Immature natural killer cell (primary cell): ENCODE measurements around the gene SPSB1. TPM values are rescaled to one million over a fixed set of nuclear protein-coding genes. Genes with fewer than 3 reads are reported as not detected.

Experiments used
- DNase-seq, 3 donors: peaks; one replicate each; pipeline ENCODE4 v3.0.0; 2022; ENCODE audit warnings: mixed read lengths in 1 of 3
- H3K27ac Mint-ChIP-seq, 6 donors: one replicate each; pipeline ENCODE4 v1.8.0; 2020; ENCODE audit warnings: mixed read lengths in 6 of 6, mild to moderate bottlenecking in 5 of 6, inconsistent platforms in 4 of 6, moderate library complexity in 3 of 6
- H3K27me3 Mint-ChIP-seq, 3 donors: one replicate each; pipeline ENCODE4 v1.8.0; 2020 to 2021; ENCODE audit warnings: low read depth in 3 of 3, mild to moderate bottlenecking in 3 of 3, mixed read lengths in 3 of 3, moderate library complexity in 3 of 3, inconsistent platforms in 1 of 3
- H3K36me3 Mint-ChIP-seq, 3 donors: one replicate each; pipeline ENCODE4 v1.8.0; 2020; ENCODE audit warnings: mixed read lengths in 3 of 3, inconsistent platforms in 2 of 3, mild to moderate bottlenecking in 2 of 3
- H3K4me1 Mint-ChIP-seq, 2 donors: one replicate each; pipeline ENCODE4 v1.8.0; 2020; ENCODE audit warnings: inconsistent platforms in 2 of 2, mild to moderate bottlenecking in 2 of 2, mixed read lengths in 2 of 2, moderate library complexity in 1 of 2
- H3K4me3 Mint-ChIP-seq, 5 donors: one replicate each; pipeline ENCODE4 v1.8.0; 2020; ENCODE audit warnings: mild to moderate bottlenecking in 5 of 5, mixed read lengths in 5 of 5, inconsistent platforms in 3 of 5, moderate library complexity in 3 of 5
- H3K9me3 Mint-ChIP-seq, 6 donors: one replicate each; pipeline ENCODE4 v1.8.0; 2020; ENCODE audit warnings: mild to moderate bottlenecking in 6 of 6, mixed read lengths in 6 of 6, inconsistent platforms in 4 of 6, moderate library complexity in 3 of 6
- polyA plus RNA-seq, 3 donors: library from polyadenylated mRNA; unstranded; fragments of 300-500 nt; fragmentation: Illumina TruSeq; gene quantifications; one replicate each; pipeline ENCODE4 v1.2.3, GENCODE V29; 2021

Gene SPSB1
- polyA plus RNA-seq, 3 donors from 2014 or later = 2.4 to 6.6 TPM; not detected in 1

DNA sequence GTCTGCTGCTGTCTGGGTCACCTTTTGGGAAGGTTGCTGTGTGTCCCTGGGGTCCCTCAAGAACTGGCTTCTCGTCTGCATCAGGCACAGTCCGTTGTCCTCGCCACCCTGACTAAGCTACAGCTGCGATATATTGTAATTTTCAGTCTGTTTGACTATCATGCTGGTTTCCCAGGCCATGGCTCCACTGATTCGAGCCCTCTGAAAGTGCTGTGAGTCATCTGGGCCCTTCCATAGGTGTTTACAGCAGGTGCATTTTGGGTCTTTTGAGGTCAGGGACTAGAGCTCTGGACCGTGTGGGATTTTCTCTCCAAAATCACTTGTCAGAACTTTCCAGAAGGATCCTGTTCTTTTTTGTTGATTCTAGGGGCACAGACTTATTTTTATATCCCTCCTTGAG, 52.8 kb downstream of the SPSB1 start:
- Mint-ChIP-seq H3K27ac (no peak overlapping the region), H3K4me1 (no peaks in the 10 kb centered on the region), H3K36me3 (peaks cover 0 to 7% (median 4%) of the 10 kb centered on the region in 3 donors), H3K9me3 (no peaks in the 10 kb centered on the region), H3K4me3 (no peak overlapping the region), H3K27me3 (peaks cover 0 to 4% (median 3%) of the 10 kb centered on the region in 3 donors)
- DNase-seq = no peak

DNA sequence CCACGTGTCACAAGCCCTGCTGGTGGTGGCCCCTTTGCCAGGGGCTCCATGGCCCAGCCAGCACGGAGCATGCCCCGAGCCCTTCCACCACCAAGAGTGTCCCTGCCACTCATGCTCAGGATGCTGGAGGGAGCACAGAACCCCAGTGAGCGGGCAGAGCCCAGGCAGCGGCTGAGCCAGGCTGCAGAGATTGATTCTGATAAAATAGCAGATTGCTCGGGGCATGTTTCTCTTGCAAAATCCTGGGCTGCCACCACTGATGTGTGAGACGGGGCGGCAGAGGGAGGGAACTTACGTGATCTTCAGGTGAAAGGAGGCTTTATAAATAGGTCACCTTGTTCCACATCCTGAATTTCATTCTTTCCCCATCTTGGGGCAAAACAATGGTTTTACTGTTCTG, 53.2 kb downstream of the SPSB1 start:
- Mint-ChIP-seq H3K9me3 (no peaks in the 10 kb centered on the region), H3K27ac (no peak overlapping the region), H3K4me3 (no peak overlapping the region), H3K4me1 (no peaks in the 10 kb centered on the region), H3K36me3 (peaks cover 0 to 7% (median 4%) of the 10 kb centered on the region in 3 donors), H3K27me3 (peaks cover 0 to 3% (median 2%) of the 10 kb centered on the region in 3 donors)
- no peak for DNase-seq

DNA sequence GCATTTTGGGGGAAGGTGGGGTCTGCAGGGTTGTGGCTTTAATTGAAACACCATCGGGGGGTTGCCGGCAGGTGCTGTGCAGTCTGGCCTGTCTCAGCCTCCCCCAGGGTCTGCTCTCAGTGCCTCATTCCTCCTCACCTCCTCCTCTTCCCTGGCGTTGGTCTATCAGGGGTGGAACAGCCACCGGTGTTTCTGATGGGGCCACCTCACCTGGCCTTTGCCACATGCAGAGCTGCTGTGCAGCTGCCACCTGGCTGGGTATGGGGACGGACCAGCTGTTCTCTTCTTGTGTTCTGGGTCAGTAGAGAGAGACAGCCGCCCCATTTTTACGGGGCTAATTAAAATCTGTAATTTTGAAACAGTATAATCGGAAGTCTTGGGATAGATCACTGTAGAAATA, 53.9 kb downstream of the SPSB1 start:
- DNase-seq = no peak
- Mint-ChIP-seq H3K4me3 (no peak overlapping the region), H3K27me3 (peaks cover 0 to 3% (median 2%) of the 10 kb centered on the region in 3 donors), H3K36me3 (peaks cover 0 to 7% (median 4%) of the 10 kb centered on the region in 3 donors), H3K4me1 (no peaks in the 10 kb centered on the region), H3K27ac (no peak overlapping the region), H3K9me3 (no peaks in the 10 kb centered on the region)

DNA sequence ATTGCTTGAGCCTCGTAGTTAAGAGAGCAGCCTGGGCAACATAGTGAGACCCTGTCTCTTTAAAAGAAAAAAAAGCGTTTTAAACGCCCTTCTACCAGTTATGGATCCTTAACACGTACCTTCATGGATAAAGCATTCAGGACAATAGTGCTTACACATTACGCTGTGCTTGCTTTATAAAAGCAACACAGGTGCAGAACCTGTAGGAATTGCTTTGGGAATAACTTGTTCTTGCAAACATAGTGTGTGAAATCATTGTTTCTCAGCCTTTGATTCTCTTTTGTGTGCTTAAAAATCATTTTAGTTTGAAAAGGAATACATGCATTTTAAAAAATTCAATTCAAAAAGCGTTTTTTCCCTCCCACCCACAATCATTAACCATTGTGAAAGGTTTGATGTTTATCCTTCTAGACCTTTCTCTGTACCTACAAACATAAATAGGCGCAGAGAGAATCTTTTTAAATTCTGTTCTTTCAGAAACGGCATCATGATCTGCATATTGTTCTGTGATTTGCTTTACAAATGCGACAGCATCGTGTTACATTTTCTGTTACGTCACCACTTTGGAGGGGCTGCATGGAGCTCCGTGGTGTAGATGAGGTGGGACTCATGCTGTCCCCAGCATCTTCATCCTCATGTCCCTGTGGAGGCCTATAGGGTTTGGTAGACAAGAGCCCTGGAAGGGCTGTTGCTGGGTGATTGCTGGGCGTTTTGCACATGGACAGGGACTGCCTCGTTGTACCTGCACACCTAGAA, 54.6 kb downstream of the SPSB1 start:
- Mint-ChIP-seq H3K36me3 (peaks cover 0 to 7% (median 4%) of the 10 kb centered on the region in 3 donors), H3K4me3 (no peak overlapping the region), H3K4me1 (no peaks in the 10 kb centered on the region), H3K9me3 (no peaks in the 10 kb centered on the region), H3K27ac (no peak overlapping the region), H3K27me3 (peaks cover 0 to 3% (median 2%) of the 10 kb centered on the region in 3 donors)
- no peak for DNase-seq

DNA sequence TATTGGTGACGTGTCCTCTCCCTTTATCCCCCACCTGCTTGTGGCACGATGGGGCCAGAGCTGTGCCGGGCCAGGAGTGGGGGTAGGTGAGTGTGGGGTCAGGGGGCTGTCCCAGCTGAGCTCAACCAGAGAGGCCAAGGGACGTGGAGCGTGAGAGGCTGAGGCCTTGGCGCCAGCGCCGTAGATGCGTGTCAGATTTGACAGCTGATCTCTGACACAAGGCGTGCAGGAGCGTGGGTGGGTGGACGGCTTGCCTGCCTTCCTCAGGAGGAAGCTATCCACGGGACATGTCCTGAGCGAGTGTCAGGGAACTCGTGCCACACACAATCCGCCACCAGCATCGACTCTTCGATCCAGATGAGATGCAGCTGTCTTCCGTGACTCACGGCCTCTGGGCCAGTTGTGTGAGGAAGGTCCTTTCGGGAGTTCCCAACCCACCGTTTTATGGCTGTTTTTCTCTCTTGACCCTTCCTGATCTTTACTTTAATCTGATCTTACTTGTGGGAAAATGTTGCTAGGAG, 56.7 kb downstream of the SPSB1 start:
- H3K27me3 Mint-ChIP-seq = peaks cover 0 to 1% (median 0%) of the 10 kb centered on the region in 3 donors
- no peaks in the 10 kb centered on the region for H3K36me3 Mint-ChIP-seq
- no peak overlapping the region for H3K27ac Mint-ChIP-seq
- H3K4me1 Mint-ChIP-seq = no peaks in the 10 kb centered on the region
- DNase-seq = no peak
- no peaks in the 10 kb centered on the region for H3K9me3 Mint-ChIP-seq
- H3K4me3 Mint-ChIP-seq = no peak overlapping the region

DNA sequence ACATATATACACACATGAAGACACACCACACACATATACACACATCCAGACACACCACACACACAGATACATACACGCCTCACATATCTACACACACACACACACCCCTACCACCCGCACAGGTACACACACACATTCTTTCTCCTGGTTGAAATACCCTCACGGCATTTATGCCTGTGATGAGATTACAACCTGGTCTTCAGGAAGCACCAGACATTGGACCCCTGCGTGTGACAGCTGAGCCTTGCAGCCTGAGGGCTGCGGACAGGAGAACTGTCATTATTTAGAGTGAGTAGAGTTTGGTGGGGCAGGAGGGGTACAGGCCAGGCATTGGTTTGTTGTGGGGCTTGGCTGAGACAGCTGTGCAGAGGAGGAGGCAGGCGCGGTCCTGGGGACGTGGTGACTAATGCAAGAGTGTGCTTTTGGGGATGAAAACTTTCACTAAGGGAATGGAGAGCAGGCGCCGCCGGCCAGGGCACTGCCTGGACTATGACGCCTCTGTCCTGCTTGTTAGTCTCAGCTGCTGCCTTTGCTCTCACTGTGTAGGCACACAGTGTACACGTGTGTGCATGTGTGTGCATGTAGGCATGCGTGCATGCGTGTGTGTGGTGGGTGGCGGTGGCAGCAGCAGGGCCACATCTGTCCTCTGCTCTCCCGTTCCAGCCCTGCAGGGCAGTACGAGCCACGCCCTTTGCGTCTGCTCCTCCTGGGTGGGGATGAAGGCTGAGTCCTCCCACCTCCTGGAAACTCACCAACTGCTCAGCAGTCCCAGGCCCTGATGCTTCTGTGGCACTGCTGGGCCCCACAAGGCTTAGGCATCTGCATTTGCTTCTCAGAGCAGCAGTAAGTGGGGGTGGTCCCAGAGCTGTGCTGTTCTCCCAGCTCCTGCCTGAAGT, 57.6 kb downstream of the SPSB1 start:
- H3K27ac Mint-ChIP-seq = no peak overlapping the region
- no peaks in the 10 kb centered on the region for H3K9me3 Mint-ChIP-seq
- peaks cover 0 to 2% (median 1%) of the 10 kb centered on the region in 3 donors for H3K27me3 Mint-ChIP-seq
- H3K4me3 Mint-ChIP-seq = no peak overlapping the region
- DNase-seq = no peak
- H3K36me3 Mint-ChIP-seq = no peaks in the 10 kb centered on the region
- no peaks in the 10 kb centered on the region for H3K4me1 Mint-ChIP-seq

DNA sequence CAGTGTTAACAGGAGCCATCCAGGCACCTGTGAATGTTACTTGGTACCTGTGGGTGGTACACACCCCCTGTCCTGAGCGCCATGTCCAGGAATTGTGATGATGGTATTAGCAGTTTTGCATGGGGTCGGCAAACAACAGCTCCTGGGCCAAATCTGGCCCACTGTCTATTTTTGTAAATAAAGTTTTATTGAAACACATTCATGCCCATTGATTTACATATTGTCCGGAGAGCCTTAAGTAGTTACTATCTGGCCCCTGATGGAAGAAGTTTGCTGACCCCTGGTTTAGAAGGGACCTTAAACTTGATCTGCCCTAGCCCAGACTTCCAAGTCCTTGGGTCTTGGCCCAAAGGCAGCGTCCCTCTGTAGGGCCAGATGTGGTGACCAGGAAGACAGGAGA, 58.3 kb downstream of the SPSB1 start:
- Mint-ChIP-seq H3K9me3 (no peaks in the 10 kb centered on the region), H3K36me3 (peaks cover 0 to 5% (median 0%) of the 10 kb centered on the region in 3 donors), H3K4me3 (no peak overlapping the region), H3K27me3 (peaks cover 0 to 2% (median 1%) of the 10 kb centered on the region in 3 donors), H3K4me1 (no peaks in the 10 kb centered on the region), H3K27ac (no peak overlapping the region)
- no peak for DNase-seq

DNA sequence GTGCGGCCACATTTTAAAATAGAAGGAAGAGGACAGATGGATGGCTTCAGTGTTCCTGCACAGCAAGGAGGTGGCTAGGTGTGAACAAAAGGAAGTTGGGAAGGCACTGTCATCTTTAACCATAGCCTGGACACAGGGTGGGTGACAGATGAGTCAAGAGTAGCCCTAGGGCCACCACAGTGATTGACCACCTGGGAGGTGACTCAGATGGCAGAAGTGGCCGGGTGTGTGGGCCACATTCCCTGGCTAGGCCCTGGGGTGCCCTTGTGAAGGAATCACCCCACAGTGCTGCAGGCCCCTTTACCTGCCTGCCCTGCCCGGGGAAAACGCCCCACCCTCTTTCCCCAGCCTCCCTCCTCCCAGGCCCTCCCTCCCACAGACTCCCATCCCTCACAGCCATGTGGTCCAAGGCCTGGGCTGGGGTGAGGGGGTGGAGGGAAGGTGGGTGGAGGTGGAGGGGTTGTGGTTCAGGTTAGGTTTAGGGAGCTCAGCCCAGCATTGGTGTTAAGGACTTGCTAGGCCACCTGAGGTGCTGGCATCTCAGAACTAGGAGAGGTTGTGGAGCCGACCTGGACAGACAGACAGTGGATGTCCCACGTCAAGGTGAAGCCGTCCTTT, 59.1 kb downstream of the SPSB1 start:
- no peak for DNase-seq
- Mint-ChIP-seq H3K27me3 (peaks cover 0 to 2% (median 0%) of the 10 kb centered on the region in 3 donors), H3K27ac (no peak overlapping the region), H3K9me3 (no peaks in the 10 kb centered on the region), H3K36me3 (peaks cover 3 to 11% (median 3%) of the 10 kb centered on the region in 3 donors), H3K4me3 (no peak overlapping the region), H3K4me1 (no peaks in the 10 kb centered on the region)

DNA sequence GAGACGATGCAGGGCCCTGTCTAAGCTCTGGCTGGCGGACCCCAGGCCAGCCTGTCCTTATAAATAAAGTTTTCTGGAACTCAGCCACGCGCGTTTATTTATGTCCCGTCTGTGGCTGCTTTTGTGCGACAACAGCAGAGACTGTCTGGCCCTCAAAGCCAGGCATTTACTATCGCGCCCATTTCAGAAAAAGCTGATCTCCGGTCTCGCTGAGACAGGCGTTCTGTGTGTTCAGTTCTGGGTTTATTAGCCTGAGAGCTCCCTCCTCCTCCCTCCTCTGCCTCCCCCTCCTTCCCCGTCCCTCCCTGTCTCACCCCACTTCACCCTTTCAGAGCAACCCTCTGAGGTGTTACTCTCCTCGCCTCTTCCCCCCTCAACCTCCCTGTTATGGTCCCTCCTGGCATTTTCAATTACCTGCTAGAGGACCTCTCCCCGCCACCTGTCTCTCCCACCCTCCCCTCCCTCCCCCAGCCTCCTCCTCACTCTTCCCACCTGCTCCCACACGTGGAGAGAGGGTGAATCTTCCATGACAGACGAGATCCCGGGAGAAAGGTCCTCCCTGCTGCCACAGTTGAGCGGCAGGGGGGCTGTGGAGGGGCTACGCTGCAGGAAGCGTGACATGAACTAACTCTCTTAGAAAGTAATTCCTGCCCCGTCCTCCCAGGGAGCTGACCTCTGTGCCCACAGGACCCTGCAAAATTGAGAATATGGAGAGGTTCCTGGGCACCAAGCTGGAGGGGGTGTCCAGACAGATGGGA, 59.9 kb downstream of the SPSB1 start:
- peaks cover 4 to 16% (median 5%) of the 10 kb centered on the region in 3 donors for H3K36me3 Mint-ChIP-seq
- H3K4me1 Mint-ChIP-seq = no peaks in the 10 kb centered on the region

DNA sequence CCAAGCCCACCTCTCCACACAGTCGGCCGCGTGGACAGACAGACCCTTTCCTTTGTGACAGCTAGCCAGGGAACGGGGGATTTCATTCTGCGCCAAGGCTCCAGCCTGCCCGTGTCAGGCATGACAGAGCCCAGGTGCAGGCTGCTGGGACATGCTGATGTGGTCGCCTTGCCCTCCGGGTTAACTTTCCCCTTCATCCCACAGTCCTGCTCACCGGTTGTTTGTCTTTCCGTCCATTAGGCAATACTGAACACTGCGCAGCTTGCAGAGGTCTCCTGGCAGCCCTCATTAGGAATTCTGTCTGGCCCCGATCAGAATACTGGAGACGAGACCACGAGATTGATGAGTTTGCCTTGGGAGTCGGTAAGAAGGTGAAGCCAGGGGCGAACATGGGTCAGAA, 62.8 kb downstream of the SPSB1 start:
- H3K27ac Mint-ChIP-seq = no peak overlapping the region
- peaks cover 4 to 16% (median 5%) of the 10 kb centered on the region in 3 donors for H3K36me3 Mint-ChIP-seq
- no peaks in the 10 kb centered on the region for H3K4me1 Mint-ChIP-seq
- H3K4me3 Mint-ChIP-seq = no peak overlapping the region
- H3K27me3 Mint-ChIP-seq = peaks cover 0 to 2% (median 2%) of the 10 kb centered on the region in 3 donors
- DNase-seq = no peak
- H3K9me3 Mint-ChIP-seq = no peaks in the 10 kb centered on the region

More for the DNA sequence above, 59.9 kb downstream of the SPSB1 start:
- Mint-ChIP-seq H3K27ac (no peak overlapping the region), H3K9me3 (no peaks in the 10 kb centered on the region), H3K27me3 (peaks cover 0 to 2% (median 0%) of the 10 kb centered on the region in 3 donors), H3K4me3 (no peak overlapping the region)
- DNase-seq = no peak

DNA sequence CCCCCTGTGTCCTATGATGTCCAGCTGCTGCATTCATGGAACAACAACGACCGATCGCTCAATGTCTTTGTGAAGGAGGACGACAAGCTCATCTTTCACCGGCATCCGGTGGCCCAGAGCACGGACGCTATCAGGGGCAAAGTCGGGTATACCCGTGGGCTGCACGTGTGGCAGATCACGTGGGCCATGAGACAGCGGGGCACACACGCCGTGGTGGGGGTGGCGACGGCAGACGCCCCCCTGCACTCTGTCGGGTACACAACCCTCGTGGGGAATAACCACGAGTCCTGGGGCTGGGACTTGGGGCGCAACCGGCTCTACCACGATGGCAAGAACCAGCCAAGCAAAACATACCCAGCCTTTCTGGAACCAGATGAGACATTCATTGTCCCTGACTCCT, 63.3 kb downstream of the SPSB1 start:
- no peak for DNase-seq
- Mint-ChIP-seq H3K27me3 (peaks cover 0 to 3% (median 2%) of the 10 kb centered on the region in 3 donors), H3K36me3 (peaks cover 4 to 16% (median 5%) of the 10 kb centered on the region in 3 donors), H3K27ac (no peak overlapping the region), H3K4me3 (no peak overlapping the region), H3K9me3 (no peaks in the 10 kb centered on the region), H3K4me1 (no peaks in the 10 kb centered on the region)

DNA sequence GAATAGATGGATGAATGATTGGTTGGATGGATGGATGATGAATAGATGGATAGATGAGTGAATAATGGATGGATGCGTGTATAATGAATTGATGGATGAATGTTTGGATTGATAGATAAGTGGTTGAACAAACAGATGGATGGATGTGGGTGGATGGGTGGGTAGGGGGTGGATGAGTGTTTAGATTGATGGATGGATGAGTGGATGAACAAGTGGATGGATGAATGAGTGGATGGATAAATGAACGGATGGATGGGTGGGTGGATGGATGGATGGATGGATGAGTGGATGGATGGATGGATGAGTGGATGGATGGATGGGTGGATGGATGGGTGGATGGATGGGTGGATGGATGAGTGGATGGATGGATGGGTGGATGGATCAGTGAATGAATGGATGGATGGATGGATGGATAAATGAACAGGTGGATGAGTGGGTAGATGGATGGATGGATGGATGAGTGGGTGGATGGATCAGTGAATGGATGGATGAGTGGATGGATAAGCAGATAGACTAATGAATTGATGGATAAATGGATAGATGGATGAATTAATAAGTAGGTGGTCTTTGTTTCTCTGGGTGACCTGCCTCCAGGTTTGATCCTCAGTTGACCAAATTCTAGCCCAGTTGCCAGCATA, 64.3 kb downstream of the SPSB1 start:
- Mint-ChIP-seq H3K36me3 (peaks cover 4 to 16% (median 5%) of the 10 kb centered on the region in 3 donors), H3K4me3 (no peak overlapping the region), H3K9me3 (no peaks in the 10 kb centered on the region), H3K27ac (no peak overlapping the region), H3K27me3 (peaks cover 0 to 4% (median 3%) of the 10 kb centered on the region in 3 donors), H3K4me1 (no peaks in the 10 kb centered on the region)
- no peak for DNase-seq

DNA sequence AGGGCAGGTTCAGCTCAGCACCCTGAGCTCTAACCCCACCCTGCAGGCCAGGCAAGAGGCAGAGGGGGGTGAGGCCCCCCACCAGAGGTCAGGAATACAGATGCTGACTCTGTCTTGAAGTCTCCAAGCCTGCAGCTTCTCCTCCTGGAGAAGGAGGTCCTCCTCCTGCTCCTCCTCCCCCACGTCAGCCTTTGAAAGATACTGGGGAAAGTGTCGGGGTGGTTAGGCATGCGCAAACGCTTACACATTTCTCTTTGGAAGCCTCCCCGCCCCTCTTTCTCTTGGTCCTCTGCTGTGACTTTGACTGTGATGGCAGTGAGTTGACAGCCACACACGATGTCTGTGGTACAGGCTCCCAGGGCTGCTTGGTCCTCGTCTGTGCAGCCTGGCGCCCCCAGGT, 65.3 kb downstream of the SPSB1 start:
- Mint-ChIP-seq H3K27ac (no peak overlapping the region), H3K4me3 (no peak overlapping the region), H3K9me3 (no peaks in the 10 kb centered on the region), H3K36me3 (peaks cover 4 to 16% (median 5%) of the 10 kb centered on the region in 3 donors), H3K4me1 (no peaks in the 10 kb centered on the region), H3K27me3 (peaks cover 0 to 4% (median 3%) of the 10 kb centered on the region in 3 donors)
- no peak for DNase-seq
